Thymus (tissue), 11 donors: ENCODE data around the gene EIF3F. TPM values are rescaled to one million over a fixed set of nuclear protein-coding genes. Genes with fewer than 3 reads are reported as not detected.

Experiments
- DNase-seq, 9 donors: peaks; one replicate each; pipeline ENCODE4 v3.0.0-alpha.2; 2013; ENCODE audit warnings: low spot score in 9 of 9, low read depth in 6 of 9, missing footprints in 1 of 9
- H3K27ac ChIP-seq, 2 donors: one replicate each; pipeline ENCODE4 v1.5.1; 2013; ENCODE audit warnings: control low read depth in 1 of 2, low read depth in 1 of 2, low read length in 1 of 2, mild to moderate bottlenecking in 1 of 2, moderate library complexity in 1 of 2
- H3K27me3 ChIP-seq, 2 donors: one replicate each; pipeline ENCODE4 v1.5.1; 2013; ENCODE audit warnings: low read length in 1 of 2; ENCODE audit not compliant: control insufficient read depth in 2 of 2, insufficient read depth in 1 of 2
- H3K36me3 ChIP-seq, 2 donors: one replicate each; pipeline ENCODE4 v1.5.1; 2013; ENCODE audit warnings: low read length in 1 of 2, mild to moderate bottlenecking in 1 of 2, moderate library complexity in 1 of 2; ENCODE audit not compliant: control insufficient read depth in 2 of 2, insufficient read depth in 2 of 2
- H3K4me1 ChIP-seq, 2 donors: one replicate each; pipeline ENCODE4 v1.5.1; 2013; ENCODE audit warnings: low read length in 2 of 2; ENCODE audit not compliant: control insufficient read depth in 2 of 2, insufficient read depth in 2 of 2
- H3K4me3 ChIP-seq, 2 donors: one replicate each; pipeline ENCODE4 v1.5.1; 2013; ENCODE audit warnings: low read length in 2 of 2, control low read depth in 1 of 2, mild to moderate bottlenecking in 1 of 2
- H3K9me3 ChIP-seq, 2 donors: one replicate each; pipeline ENCODE4 v1.5.1; 2013; ENCODE audit warnings: low read length in 1 of 2, mild to moderate bottlenecking in 1 of 2; ENCODE audit not compliant: control insufficient read depth in 2 of 2, insufficient read depth in 1 of 2
- WGBS: extraction: QIAGEN DNeasy Blood & Tissue Kit; methylation state at CpG from one replicate; pipeline ENCODE4 v1.1.7; 2013; 5-methylcytosine and 5-hydroxymethylcytosine counted together
- polyA plus RNA-seq: library from polyadenylated mRNA; stranded (reverse); fragments of 200-250 nt; gene quantifications from one replicate; pipeline ENCODE4 v1.2.3, GENCODE V29; 2013
- total RNA-seq: library from RNA; stranded (reverse); fragments of 120-200 nt; gene quantifications from one replicate; pipeline ENCODE4 v1.2.4, GENCODE V29; 2013
- donor health status: healthy.

EIF3F gene
- total and polyA plus RNA-seq, 2 donors: 266 to 281 TPM

GRCh38 chr11:8021920-8022319 is 34.8 kb downstream of the EIF3F start:
- Histone ChIP-seq H3K36me3 (no peaks in the 10 kb centered on the region), H3K4me1 (no peaks in the 10 kb centered on the region), H3K4me3 (no peak overlapping the region), H3K27me3 (peaks cover 34 to 55% of the 10 kb centered on the region in 2 donors), H3K9me3 (no peaks in the 10 kb centered on the region), H3K27ac (no peak overlapping the region)
- no peak for DNase-seq
- 93% methylated on average over 1 of the region's 1 CpG for WGBS

GRCh38 chr11:8022876-8023275 is 35.7 kb downstream of the EIF3F start:
- no peak for DNase-seq
- no peak overlapping the region for H3K4me3 ChIP-seq
- no peaks in the 10 kb centered on the region for H3K36me3 ChIP-seq
- WGBS: 91% methylated on average over 2 of the region's 2 CpGs
- H3K27ac ChIP-seq: no peak overlapping the region
- no peaks in the 10 kb centered on the region for H3K4me1 ChIP-seq
- no peaks in the 10 kb centered on the region for H3K9me3 ChIP-seq
- H3K27me3 ChIP-seq: peaks cover 28 to 45% of the 10 kb centered on the region in 2 donors

GRCh38 chr11:8023831-8024555 is 36.9 kb downstream of the EIF3F start:
- Histone ChIP-seq H3K9me3 (no peaks in the 10 kb centered on the region), H3K27ac (no peak overlapping the region), H3K4me1 (no peaks in the 10 kb centered on the region), H3K4me3 (no peak overlapping the region), H3K36me3 (no peaks in the 10 kb centered on the region), H3K27me3 (peaks cover 19 to 34% of the 10 kb centered on the region in 2 donors)
- no peak for DNase-seq
- 94% methylated on average over 12 of the region's 12 CpGs for WGBS

- Histone ChIP-seq H3K27me3 (peaks cover 7 to 29% of the 10 kb centered on the region in 2 donors), H3K27ac (no peak overlapping the region), H3K9me3 (no peaks in the 10 kb centered on the region), H3K4me1 (no peaks in the 10 kb centered on the region), H3K4me3 (no peak overlapping the region), H3K36me3 (no peaks in the 10 kb centered on the region)
- DNase-seq: no peak
- WGBS: 68% methylated on average over 3 of the region's 3 CpGs
Observed at GRCh38 chr11:8025123-8025522, 38.0 kb downstream of the EIF3F start.

- WGBS: 72% methylated on average over 2 of the region's 2 CpGs
- no peaks in the 10 kb centered on the region for H3K4me1 ChIP-seq
- no peak for DNase-seq
- H3K9me3 ChIP-seq: no peaks in the 10 kb centered on the region
- no peak overlapping the region for H3K4me3 ChIP-seq
- no peaks in the 10 kb centered on the region for H3K36me3 ChIP-seq
- no peak overlapping the region for H3K27ac ChIP-seq
- peaks cover under 1 to 26% of the 10 kb centered on the region in 2 donors for H3K27me3 ChIP-seq
Observed at GRCh38 chr11:8025816-8026215, 38.7 kb downstream of the EIF3F start.

GRCh38 chr11:8026982-8027381 is 39.8 kb downstream of the EIF3F start:
- Histone ChIP-seq H3K9me3 (no peaks in the 10 kb centered on the region), H3K27me3 (peaks cover 0 to 25% of the 10 kb centered on the region in 2 donors), H3K4me1 (no peaks in the 10 kb centered on the region), H3K27ac (no peak overlapping the region), H3K36me3 (no peaks in the 10 kb centered on the region), H3K4me3 (no peak overlapping the region)
- no peak for DNase-seq
- whole genome bisulfite sequencing: 96% methylated on average over 3 of the region's 3 CpGs

GRCh38 chr11:8028766-8029165 is 41.6 kb downstream of the EIF3F start:
- Histone ChIP-seq H3K9me3 (no peaks in the 10 kb centered on the region), H3K4me3 (no peak overlapping the region), H3K27ac (no peak overlapping the region), H3K4me1 (no peaks in the 10 kb centered on the region), H3K27me3 (peaks cover 0 to 31% of the 10 kb centered on the region in 2 donors), H3K36me3 (no peaks in the 10 kb centered on the region)
- no peak for DNase-seq
- 94% methylated on average over 4 of the region's 4 CpGs for WGBS

GRCh38 chr11:8030526-8031247 is 43.5 kb downstream of the EIF3F start:
- 88% methylated on average over 8 of the region's 8 CpGs for WGBS
- H3K27ac ChIP-seq: no peak overlapping the region
- H3K4me1 ChIP-seq: peaks cover 0 to under 1% of the 10 kb centered on the region in 2 donors
- no peaks in the 10 kb centered on the region for H3K9me3 ChIP-seq
- H3K36me3 ChIP-seq: no peaks in the 10 kb centered on the region
- no peak for DNase-seq
- no peak overlapping the region for H3K4me3 ChIP-seq
- H3K27me3 ChIP-seq: peaks cover 0 to 27% of the 10 kb centered on the region in 2 donors
